Testis (tissue), 3 donors: ENCODE results near the gene OSR1. TPM values are rescaled to one million over a fixed set of nuclear protein-coding genes. Genes with fewer than 3 reads are reported as not detected.

Experiments used
- DNase-seq: peaks from one replicate; pipeline ENCODE4 v3.0.0-alpha.2; 2019
- H3K27ac ChIP-seq, 2 donors: fragments of 200-600 bp; sonication (generic); one replicate each; pipeline ENCODE4 v1.5.1; 2019
- H3K27me3 ChIP-seq: fragments of 200-600 bp; sonication (generic); one replicate; pipeline ENCODE4 v1.5.1; 2019
- H3K36me3 ChIP-seq: fragments of 200-600 bp; sonication (generic); one replicate; pipeline ENCODE4 v1.5.1; 2017; ENCODE audit warnings: low read depth; ENCODE audit errors: missing control alignments
- H3K4me1 ChIP-seq: fragments of 200-600 bp; sonication (generic); one replicate; pipeline ENCODE4 v1.5.1; 2019
- H3K4me3 ChIP-seq, 2 donors: fragments of 200-600 bp; sonication (generic); one replicate each; pipeline ENCODE4 v1.5.1; 2017 to 2019
- H3K9me3 ChIP-seq: fragments of 200-600 bp; sonication (generic); one replicate; pipeline ENCODE4 v1.5.1; 2017
- POLR2A ChIP-seq: fragments of 450-650 bp; IDR thresholded peaks from one replicate; pipeline ENCODE4 v1.6.1; 2017; ENCODE audit warnings: antibody characterized with exemption, mild to moderate bottlenecking, moderate library complexity
- WGBS, 2 donors: methylation state at CpG; one replicate each; pipeline ENCODE4 v1.1.5; 2018; 5-methylcytosine and 5-hydroxymethylcytosine counted together
- intact Hi-C: fragments of 100-400 bp; cut with DNase I; formaldehyde crosslinking; loops from one replicate; pipeline ENCODE4 v1.15.1; 2023; ENCODE audit warnings: low total_unique reads
- polyA plus RNA-seq: library from polyadenylated mRNA; stranded (reverse); fragments of 350-450 nt; fragmentation: Illumina TruSeq; extraction: RNeasy Lipid Tissue Mini Kit (QIAGEN cat#74804); gene quantifications from one replicate; pipeline ENCODE4 v1.2.3, GENCODE V29; 2014; ENCODE audit warnings: low read depth, low replicate concordance; ENCODE audit not compliant: insufficient read depth
- total RNA-seq, 2 donors: library from RNA; depleted of rRNA; stranded (reverse); fragments of >200 nt; gene quantifications; one replicate each; pipeline ENCODE4 v1.2.3, GENCODE V29; 2016
- TF ChIP-seq, protein P1 (sequence below), 3 experiments: fragments of 450-650 bp in 2 of 3; fragments of 200-600 bp in 1 of 3; sonication (generic) in 1 of 3; IDR thresholded peaks; one replicate each; pipeline ENCODE4 v1.5.1; 2016 to 2019; ENCODE audit warnings: antibody characterized with exemption in 3 of 3, mild to moderate bottlenecking in 2 of 3, moderate library complexity in 1 of 3

The OSR1 gene
- total and polyA plus RNA-seq, 3 donors from 2014 or later: 8.9 to 27.7 (median 21.5) TPM

- Histone ChIP-seq H3K27me3 (no peaks in the 10 kb centered on the region), H3K4me3 (no peak overlapping the region), H3K4me1 (no peaks in the 10 kb centered on the region), H3K9me3 (no peaks in the 10 kb centered on the region), H3K36me3 (no peaks in the 10 kb centered on the region), H3K27ac (no peak overlapping the region)
- no peak for DNase-seq
- TF ChIP-seq, protein P1, sequence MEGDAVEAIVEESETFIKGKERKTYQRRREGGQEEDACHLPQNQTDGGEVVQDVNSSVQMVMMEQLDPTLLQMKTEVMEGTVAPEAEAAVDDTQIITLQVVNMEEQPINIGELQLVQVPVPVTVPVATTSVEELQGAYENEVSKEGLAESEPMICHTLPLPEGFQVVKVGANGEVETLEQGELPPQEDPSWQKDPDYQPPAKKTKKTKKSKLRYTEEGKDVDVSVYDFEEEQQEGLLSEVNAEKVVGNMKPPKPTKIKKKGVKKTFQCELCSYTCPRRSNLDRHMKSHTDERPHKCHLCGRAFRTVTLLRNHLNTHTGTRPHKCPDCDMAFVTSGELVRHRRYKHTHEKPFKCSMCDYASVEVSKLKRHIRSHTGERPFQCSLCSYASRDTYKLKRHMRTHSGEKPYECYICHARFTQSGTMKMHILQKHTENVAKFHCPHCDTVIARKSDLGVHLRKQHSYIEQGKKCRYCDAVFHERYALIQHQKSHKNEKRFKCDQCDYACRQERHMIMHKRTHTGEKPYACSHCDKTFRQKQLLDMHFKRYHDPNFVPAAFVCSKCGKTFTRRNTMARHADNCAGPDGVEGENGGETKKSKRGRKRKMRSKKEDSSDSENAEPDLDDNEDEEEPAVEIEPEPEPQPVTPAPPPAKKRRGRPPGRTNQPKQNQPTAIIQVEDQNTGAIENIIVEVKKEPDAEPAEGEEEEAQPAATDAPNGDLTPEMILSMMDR (IDR thresholded peaks at IDR 0.05): no peak
- no peak for TF ChIP-seq POLR2A
- intact Hi-C loops: no loop called here
Measured at GRCh38 chr2:19331450-19331849, 27.0 kb downstream of the OSR1 start.

- Histone ChIP-seq H3K27ac (no peak overlapping the region), H3K4me3 (no peak overlapping the region), H3K9me3 (no peaks in the 10 kb centered on the region), H3K4me1 (no peaks in the 10 kb centered on the region), H3K27me3 (no peaks in the 10 kb centered on the region), H3K36me3 (no peaks in the 10 kb centered on the region)
- TF ChIP-seq, protein P1 (IDR thresholded peaks at IDR 0.05): no peak
- TF ChIP-seq POLR2A: no peak
- intact Hi-C loops: no loop called here
- WGBS, 2 donors: 67 to 76% methylated on average over 5 of the region's 5 CpGs
- DNase-seq: no peak
Measured at GRCh38 chr2:19330436-19330835, 28.0 kb downstream of the OSR1 start.

DNA sequence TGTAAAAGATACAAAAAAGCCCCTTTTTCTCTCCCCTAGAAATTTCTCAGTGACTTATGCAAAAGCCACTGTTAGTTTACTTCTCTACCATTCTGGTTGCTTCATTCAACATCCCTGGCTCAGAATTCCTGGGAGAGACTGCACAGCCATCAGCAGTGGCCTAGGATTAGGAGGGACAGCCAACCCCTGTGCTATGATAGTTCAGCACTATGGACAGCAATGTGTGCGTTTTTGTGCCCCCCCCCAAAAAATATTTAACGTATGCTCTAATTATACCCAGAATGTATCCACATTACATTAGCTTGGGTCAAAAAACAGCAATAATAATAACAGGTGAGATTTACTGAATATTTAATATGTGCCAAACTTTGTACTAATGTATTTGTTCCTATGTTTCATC is 29.0 kb downstream of the OSR1 start:
- Histone ChIP-seq H3K27ac (no peak overlapping the region), H3K9me3 (no peaks in the 10 kb centered on the region), H3K4me1 (no peaks in the 10 kb centered on the region), H3K27me3 (no peaks in the 10 kb centered on the region), H3K36me3 (no peaks in the 10 kb centered on the region), H3K4me3 (no peak overlapping the region)
- no peak for DNase-seq
- WGBS, 2 donors: 29 to 65% methylated on average over 2 of the region's 2 CpGs
- TF ChIP-seq POLR2A: no peak
- intact Hi-C loops: no loop called here

DNA sequence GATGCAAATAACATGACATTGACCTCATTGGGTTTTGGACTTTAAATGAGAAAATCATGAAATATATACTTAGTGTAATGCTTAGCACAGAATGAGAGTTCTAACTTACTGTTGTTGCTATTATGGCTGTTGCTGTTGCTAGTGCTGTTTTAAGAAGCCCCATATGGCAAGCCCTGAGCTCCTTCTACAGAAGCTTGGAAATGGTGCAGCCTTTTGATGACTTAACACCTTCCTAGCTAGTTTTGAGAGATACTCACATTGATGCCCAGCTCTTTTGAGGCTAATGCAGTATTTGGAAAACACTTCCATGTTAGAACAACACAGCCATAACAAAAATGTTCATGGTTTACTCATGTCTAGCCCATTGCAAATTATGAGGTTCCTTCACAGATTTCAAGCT is 30.9 kb downstream of the OSR1 start:
- Histone ChIP-seq H3K36me3 (no peaks in the 10 kb centered on the region), H3K27me3 (no peaks in the 10 kb centered on the region), H3K9me3 (no peaks in the 10 kb centered on the region), H3K4me1 (no peaks in the 10 kb centered on the region), H3K4me3 (no peak overlapping the region), H3K27ac (no peak overlapping the region)
- intact Hi-C loops: no loop called here
- DNase-seq: no peak
- TF ChIP-seq, protein P1 (IDR thresholded peaks at IDR 0.05): no peak
- TF ChIP-seq POLR2A: no peak

DNA sequence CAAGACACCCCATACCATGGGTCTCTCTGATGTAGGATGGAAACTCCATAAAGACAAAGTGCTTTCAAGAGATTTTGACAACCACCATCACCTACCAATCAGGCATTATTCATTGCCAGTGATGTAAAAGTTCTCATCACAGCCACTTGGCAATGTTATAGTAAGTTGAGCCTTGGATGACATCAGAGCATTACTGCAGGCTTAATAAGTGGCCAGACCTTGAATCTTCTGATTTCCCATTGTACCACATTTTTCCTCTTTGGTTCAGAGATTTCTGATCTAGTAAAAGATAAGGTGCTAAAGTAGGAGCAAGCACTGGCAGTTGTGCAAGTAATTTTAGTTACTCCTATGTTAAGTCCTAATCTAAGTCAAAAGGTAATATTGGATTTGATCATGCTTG is 36.5 kb downstream of the OSR1 start:
- intact Hi-C loops: no loop called here
- Histone ChIP-seq H3K4me3 (no peak overlapping the region), H3K27ac (no peak overlapping the region), H3K36me3 (no peaks in the 10 kb centered on the region), H3K4me1 (no peaks in the 10 kb centered on the region), H3K9me3 (no peaks in the 10 kb centered on the region), H3K27me3 (no peaks in the 10 kb centered on the region)
- TF ChIP-seq POLR2A: no peak
- TF ChIP-seq, protein P1 (IDR thresholded peaks at IDR 0.05): no peak
- DNase-seq: no peak
